SK-N-SH treated with all-trans-retinoic acid at 6 μM for 48 hours (cell line): ENCODE data around the gene DARS2.
A peak's percentile ranks its signal among the peaks of the same experiment; 100 is the strongest.

Source experiments
- CREB5 ChIP-seq: fragments of 250-450 bp; sonication (Bioruptor Pico); IDR thresholded peaks from 2 replicates; pipeline ENCODE4 v1.5.1; 2020; ENCODE audit warnings: low read depth, mild to moderate bottlenecking, moderate library complexity
- CSRNP3 ChIP-seq: fragments of 250-450 bp; sonication (Bioruptor Pico); IDR thresholded peaks from 2 replicates; pipeline ENCODE4 v1.5.1; 2021; ENCODE audit warnings: mild to moderate bottlenecking, moderate library complexity
- ZFP3 ChIP-seq: fragments of 250-450 bp; sonication (Bioruptor Pico); IDR thresholded peaks from 2 replicates; pipeline ENCODE4 v1.5.0; 2020; ENCODE audit warnings: mild to moderate bottlenecking, moderate library complexity

- TF ChIP-seq CREB5 (CRISPR knock-in tag) (no peak), ZFP3 (CRISPR knock-in tag) (no peak), CSRNP3 (CRISPR knock-in tag) (peak; percentile 62; the same call in 1 of the 2 replicates)
Observed at GRCh38 chr1:173863224-173864161, 39.0 kb downstream of the DARS2 start.
